Peyer's patch (tissue), 4 donors: ENCODE data around the gene AKAP6.

Experiments used
- POLR2A ChIP-seq, 2 donors: fragments of 450-650 bp; IDR thresholded peaks; one replicate each; pipeline ENCODE4 v1.5.1; 2017; ENCODE audit warnings: antibody characterized with exemption in 2 of 2, mild to moderate bottlenecking in 2 of 2, moderate library complexity in 2 of 2
- TF ChIP-seq, protein P1 (sequence below), 6 experiments: fragments of 450-650 bp in 4 of 6; fragments of 200-600 bp in 2 of 6; sonication (generic) in 1 of 6; IDR thresholded peaks; one replicate each; pipeline ENCODE4 v1.5.1; 2017 to 2019; ENCODE audit warnings: antibody characterized with exemption in 6 of 6, mild to moderate bottlenecking in 3 of 6, moderate library complexity in 1 of 6

- TF ChIP-seq, protein P1, sequence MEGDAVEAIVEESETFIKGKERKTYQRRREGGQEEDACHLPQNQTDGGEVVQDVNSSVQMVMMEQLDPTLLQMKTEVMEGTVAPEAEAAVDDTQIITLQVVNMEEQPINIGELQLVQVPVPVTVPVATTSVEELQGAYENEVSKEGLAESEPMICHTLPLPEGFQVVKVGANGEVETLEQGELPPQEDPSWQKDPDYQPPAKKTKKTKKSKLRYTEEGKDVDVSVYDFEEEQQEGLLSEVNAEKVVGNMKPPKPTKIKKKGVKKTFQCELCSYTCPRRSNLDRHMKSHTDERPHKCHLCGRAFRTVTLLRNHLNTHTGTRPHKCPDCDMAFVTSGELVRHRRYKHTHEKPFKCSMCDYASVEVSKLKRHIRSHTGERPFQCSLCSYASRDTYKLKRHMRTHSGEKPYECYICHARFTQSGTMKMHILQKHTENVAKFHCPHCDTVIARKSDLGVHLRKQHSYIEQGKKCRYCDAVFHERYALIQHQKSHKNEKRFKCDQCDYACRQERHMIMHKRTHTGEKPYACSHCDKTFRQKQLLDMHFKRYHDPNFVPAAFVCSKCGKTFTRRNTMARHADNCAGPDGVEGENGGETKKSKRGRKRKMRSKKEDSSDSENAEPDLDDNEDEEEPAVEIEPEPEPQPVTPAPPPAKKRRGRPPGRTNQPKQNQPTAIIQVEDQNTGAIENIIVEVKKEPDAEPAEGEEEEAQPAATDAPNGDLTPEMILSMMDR (IDR thresholded peaks at IDR 0.05) = no peak
- TF ChIP-seq POLR2A (IDR thresholded peaks at IDR 0.05) = no peak
These were observed 75.9 kb downstream of the AKAP6 start for GRCh38 chr14:32404784-32405573.
